Measurements from ENCODE around the gene SYAP1. TPM values are rescaled to one million over a fixed set of nuclear protein-coding genes. Genes with fewer than 3 reads are reported as not detected.

Gene SYAP1, protein sequence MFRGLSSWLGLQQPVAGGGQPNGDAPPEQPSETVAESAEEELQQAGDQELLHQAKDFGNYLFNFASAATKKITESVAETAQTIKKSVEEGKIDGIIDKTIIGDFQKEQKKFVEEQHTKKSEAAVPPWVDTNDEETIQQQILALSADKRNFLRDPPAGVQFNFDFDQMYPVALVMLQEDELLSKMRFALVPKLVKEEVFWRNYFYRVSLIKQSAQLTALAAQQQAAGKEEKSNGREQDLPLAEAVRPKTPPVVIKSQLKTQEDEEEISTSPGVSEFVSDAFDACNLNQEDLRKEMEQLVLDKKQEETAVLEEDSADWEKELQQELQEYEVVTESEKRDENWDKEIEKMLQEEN
- total RNA-seq: 10 to 100 TPM; 12.6 to 41.2 (median 22.6) TPM

DNA sequence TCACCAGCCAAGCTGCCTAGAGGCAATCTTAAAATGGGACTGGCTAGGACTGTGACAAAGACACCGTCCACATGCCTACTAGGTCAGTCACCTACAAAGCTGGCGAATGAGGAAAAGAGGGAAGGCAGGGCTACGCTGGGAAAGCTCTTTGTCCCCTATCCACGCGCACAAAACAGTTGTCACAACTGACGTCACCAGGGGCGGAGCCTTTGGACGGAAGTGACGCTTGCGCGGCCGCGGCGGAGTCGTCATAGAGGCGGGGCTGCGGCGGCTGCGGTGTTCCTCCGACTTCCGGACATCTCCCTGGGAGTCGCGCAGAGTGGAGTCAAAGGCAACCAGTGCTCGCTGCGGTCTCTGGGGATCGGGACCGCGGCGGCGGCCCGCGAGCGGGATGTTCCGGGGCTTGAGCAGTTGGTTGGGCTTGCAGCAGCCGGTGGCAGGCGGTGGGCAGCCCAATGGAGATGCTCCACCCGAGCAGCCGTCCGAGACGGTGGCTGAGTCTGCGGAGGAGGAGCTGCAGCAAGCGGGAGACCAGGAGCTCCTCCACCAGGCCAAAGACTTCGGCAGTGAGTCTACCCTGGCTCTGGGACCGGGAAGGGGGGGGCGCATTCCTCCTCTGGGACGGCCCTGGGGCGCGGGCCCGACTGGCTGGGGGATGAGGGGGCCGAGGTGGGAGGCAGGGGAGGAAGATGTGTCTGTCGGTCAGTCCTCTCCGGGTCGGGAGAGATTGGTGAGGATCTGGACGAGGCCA is at the start of gene SYAP1:
TSS of gene SYAP1 (plus strand) at position 279 of the 751 bp plus-strand sequence. CDS start at position 392, 113 bp downstream.
- peak within 1 kb of the TSS; percentile 92 to 99 (median 94) for H3K27ac ChIP-seq
- peak within 1 kb of the TSS; percentile 45 to 70 (median 66) for H3K4me3 ChIP-seq
- no peaks in the 10 kb centered on the region for H3K27me3 ChIP-seq
- ATAC-seq (ENCODE audit: low FRiP score in 2 of 2) (peak; percentile 98 to 99), DNase-seq (peak; percentile 96 to 97)
- peak in 3 of 4 donors; percentile 59 to 91 (median 81) for TF ChIP-seq EP300 (IDR thresholded peaks at IDR 0.05)
- TF ChIP-seq, protein P1, sequence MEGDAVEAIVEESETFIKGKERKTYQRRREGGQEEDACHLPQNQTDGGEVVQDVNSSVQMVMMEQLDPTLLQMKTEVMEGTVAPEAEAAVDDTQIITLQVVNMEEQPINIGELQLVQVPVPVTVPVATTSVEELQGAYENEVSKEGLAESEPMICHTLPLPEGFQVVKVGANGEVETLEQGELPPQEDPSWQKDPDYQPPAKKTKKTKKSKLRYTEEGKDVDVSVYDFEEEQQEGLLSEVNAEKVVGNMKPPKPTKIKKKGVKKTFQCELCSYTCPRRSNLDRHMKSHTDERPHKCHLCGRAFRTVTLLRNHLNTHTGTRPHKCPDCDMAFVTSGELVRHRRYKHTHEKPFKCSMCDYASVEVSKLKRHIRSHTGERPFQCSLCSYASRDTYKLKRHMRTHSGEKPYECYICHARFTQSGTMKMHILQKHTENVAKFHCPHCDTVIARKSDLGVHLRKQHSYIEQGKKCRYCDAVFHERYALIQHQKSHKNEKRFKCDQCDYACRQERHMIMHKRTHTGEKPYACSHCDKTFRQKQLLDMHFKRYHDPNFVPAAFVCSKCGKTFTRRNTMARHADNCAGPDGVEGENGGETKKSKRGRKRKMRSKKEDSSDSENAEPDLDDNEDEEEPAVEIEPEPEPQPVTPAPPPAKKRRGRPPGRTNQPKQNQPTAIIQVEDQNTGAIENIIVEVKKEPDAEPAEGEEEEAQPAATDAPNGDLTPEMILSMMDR (IDR thresholded peaks at IDR 0.05): peak in 1 of 6 experiments; percentile 20
- TF ChIP-seq POLR2A (IDR thresholded peaks at IDR 0.05): peak; percentile 77 to 96 (median 91)
- peak; percentile 96 to 97 for TF ChIP-seq POLR2AphosphoS5 (IDR thresholded peaks at IDR 0.05)
- 0 to 2% methylated on average over 1 to 27 of the region's 54 CpGs for WGBS, 2 donors
- peaks cover 5 to 34% (median 13%) of the 10 kb centered on the region in 4 donors for H3K4me1 ChIP-seq
- H3K9me3 ChIP-seq: no peaks in the 10 kb centered on the region
- H3K36me3 ChIP-seq: peaks cover 0 to 6% (median 0%) of the 10 kb centered on the region in 4 donors

DNA sequence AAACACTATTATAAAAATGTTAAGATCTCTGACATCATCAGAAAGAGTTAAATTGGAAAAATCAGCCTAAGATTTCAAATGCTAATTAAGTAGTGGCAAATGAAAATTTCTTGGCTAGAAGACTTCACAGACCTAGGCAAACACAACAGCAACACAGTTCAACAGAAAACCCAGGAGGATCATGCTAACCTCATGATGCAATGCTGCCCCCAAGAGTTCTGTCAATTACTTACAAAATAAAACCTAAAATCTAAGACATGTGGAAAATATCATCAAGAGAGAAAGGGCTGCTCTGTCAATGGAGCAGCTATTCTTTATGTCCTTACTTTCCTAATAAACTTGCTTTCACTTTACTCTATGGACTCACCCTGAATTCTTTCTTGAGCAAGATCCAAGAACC is 48.4 kb upstream of the SYAP1 start:
- H3K4me3 ChIP-seq: no peak overlapping the region
- TF ChIP-seq, protein P1 (IDR thresholded peaks at IDR 0.05): peak in 1 of 6 experiments; percentile 6
- TF ChIP-seq POLR2AphosphoS5 (IDR thresholded peaks at IDR 0.05): no peak
- ATAC-seq (ENCODE audit: low FRiP score in 2 of 2) (no peak), DNase-seq (no peak)
- H3K27me3 ChIP-seq: no peaks in the 10 kb centered on the region
- H3K27ac ChIP-seq: no peak overlapping the region
- no peaks in the 10 kb centered on the region for H3K9me3 ChIP-seq
- peaks cover 0 to 18% (median under 1%) of the 10 kb centered on the region in 4 donors for H3K36me3 ChIP-seq
- H3K4me1 ChIP-seq: no peaks in the 10 kb centered on the region

DNA sequence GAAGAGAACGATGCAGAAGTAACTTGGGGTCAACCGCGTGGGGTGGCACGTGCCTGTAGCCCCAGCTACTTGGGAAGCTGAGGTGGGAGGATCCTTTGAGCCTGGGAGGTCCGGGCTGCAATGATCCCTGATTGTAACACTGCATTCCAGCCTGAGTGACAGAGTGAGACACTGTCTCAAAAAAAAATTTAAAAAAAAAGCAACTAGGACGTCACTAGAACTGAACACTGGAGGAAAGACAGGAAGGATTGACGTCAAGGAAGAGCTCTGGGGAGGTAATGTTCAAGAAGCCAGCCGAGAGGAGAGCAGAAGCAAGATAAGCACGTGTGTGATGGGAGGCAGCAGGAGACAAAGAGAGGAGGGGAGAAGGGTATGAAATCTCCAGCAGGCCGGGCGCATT is 40.7 kb upstream of the SYAP1 start:
- H3K36me3 ChIP-seq: peaks cover 0 to 51% (median 4%) of the 10 kb centered on the region in 4 donors

DNA sequence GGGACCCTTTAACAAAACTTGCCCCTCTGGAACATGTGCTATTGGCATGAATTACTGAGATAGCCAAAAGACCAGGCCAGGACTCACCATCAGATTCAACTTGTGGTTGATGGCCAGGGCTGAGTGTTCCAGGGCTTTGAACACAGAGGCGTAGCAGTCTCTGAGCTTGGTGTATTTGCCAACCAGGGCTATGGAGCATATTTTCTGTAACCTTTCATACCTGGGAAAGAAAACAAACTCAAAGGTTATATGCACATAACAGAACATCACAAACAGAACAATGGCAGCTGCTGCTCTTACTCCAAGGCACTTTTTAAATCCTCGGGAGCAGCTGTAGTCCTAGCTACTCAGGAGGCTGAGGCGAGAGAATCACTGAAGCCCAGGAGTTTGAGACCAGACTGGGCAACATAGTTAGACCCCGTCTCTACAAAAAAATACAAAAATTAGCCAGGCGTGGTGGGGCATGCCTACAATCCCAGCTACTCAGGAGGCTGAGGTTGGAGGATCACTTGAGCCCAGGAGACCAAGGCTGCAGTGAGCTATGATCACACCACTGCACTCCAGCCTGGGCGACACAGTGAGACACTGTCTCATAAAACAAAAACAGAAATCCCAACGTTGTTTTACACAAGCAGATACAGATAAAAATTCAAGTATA is 36.3 kb upstream of the SYAP1 start:
- DNase-seq (no peak), ATAC-seq (ENCODE audit: low FRiP score in 2 of 2) (no peak)
- Histone ChIP-seq H3K27ac (no peak overlapping the region), H3K4me3 (no peak overlapping the region), H3K4me1 (no peaks in the 10 kb centered on the region), H3K27me3 (no peaks in the 10 kb centered on the region), H3K9me3 (no peaks in the 10 kb centered on the region), H3K36me3 (peaks cover 0 to 65% (median 4%) of the 10 kb centered on the region in 4 donors)
- TF ChIP-seq POLR2A (IDR thresholded peaks at IDR 0.05) (no peak), POLR2AphosphoS5 (IDR thresholded peaks at IDR 0.05) (no peak), EP300 (IDR thresholded peaks at IDR 0.05) (no peak)
- TF ChIP-seq, protein P1 (IDR thresholded peaks at IDR 0.05): no peak
- 93 to 94% methylated on average over 3 to 7 of the region's 7 CpGs for WGBS, 2 donors

More for the DNA sequence above, 40.7 kb upstream of the SYAP1 start:
- Histone ChIP-seq H3K27ac (no peak overlapping the region), H3K4me3 (no peak overlapping the region), H3K27me3 (no peaks in the 10 kb centered on the region), H3K9me3 (no peaks in the 10 kb centered on the region), H3K4me1 (no peaks in the 10 kb centered on the region)
- no peak for TF ChIP-seq POLR2AphosphoS5 (IDR thresholded peaks at IDR 0.05)
- no peak for TF ChIP-seq EP300 (IDR thresholded peaks at IDR 0.05)
- no peak for TF ChIP-seq POLR2A (IDR thresholded peaks at IDR 0.05)
- TF ChIP-seq, protein P1 (IDR thresholded peaks at IDR 0.05): no peak
- WGBS, 2 donors: 85 to 88% methylated on average over 11 of the region's 11 CpGs
- DNase-seq (no peak), ATAC-seq (ENCODE audit: low FRiP score in 2 of 2) (no peak)

All from upper lobe of left lung (tissue), 6 donors.